Activated CD8-positive, alpha-beta memory T cell treated with anti-CD3 and anti-CD28 coated beads, Interleukin-2, amount 50 U/mL, for 1 hour (primary cell): ENCODE measurements around the gene ATG3.
"Not testable (repeated sequence)": the region's sequence is repeated elsewhere in the genome, so short reads cannot be mapped to it uniquely, and the experiment has no call there.

ENCODE experiments used
- DNase-seq: peaks from one replicate; pipeline ENCODE4 v3.0.0-alpha.2; 2020; ENCODE audit errors: extremely low read depth

The ATG3 gene

GRCh38 chr3:112498914-112499711 lies 62.6 kb downstream of the ATG3 start, which contains the start of gene BTLA:
Gene BTLA (minus strand): TSS chr3:112499472. CDS start chr3:112499358, 114 bp downstream.
- DNase-seq: no peak

DNA sequence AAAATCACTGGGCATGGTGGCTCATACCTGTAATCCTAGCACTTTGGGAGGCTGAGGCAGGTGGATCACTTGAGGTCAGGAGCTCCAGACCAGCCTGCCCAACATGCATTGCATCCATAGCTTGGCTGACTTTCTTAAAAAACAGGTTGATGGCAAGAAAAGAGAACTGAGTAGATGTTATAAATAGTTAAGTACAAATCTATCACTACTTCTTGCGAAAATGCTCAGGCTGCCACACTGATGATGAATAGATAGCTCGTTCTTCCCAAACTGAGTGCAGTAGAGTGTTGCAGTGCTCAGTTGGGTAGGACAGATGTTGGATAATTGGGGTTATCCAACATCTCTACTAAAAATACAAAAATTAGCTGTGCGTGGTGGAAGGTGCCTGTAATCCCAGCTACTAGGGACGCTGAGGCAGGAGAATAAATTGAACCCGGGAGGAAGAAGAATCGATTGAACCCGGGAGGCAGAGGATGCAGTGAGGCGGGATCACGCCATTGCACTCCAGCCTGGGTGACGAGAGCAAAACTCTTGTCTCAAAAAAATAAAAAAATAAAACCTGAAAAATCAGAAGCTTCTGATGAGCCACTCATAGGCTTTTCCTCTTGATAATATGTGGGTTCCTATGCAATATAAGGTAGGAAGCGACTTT lies 63.7 kb downstream of the ATG3 start:
- DNase-seq: no peak

DNA sequence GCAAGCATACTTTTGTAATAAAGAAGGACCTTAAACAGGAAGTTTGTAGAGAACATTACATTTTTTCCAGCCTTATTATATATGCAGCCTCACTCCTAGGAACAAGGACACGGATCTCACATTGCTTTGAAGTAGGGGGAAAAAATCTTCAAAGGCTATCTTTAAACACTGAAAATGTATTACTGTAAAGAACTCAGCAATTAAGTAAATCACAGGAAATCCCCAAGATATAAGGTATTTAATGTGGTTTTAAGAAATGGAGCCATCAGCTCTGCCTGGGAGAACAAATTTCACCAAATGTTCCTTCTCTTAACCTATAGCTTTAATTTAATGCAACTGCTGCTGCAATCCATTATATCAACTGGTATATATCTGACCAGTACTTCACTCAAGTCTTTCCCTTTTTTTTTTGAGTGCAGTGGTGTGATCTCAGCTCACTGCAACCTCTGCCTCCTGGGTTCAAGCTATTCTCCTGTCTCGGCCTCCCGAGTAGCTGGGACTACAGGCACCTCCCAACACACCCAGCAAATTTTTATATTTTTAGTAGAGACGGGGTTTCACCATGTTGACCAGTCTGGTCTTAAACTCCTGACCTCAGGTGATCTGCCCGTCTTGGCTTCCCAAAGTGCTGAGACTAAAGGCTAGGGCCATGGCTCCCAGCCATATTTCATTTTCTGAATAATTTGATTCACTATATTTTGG lies 65.2 kb downstream of the ATG3 start:
- no peak for DNase-seq

- not testable (repeated sequence) for DNase-seq
Measured at GRCh38 chr3:112494448-112494767, 67.4 kb downstream of the ATG3 start.

DNA sequence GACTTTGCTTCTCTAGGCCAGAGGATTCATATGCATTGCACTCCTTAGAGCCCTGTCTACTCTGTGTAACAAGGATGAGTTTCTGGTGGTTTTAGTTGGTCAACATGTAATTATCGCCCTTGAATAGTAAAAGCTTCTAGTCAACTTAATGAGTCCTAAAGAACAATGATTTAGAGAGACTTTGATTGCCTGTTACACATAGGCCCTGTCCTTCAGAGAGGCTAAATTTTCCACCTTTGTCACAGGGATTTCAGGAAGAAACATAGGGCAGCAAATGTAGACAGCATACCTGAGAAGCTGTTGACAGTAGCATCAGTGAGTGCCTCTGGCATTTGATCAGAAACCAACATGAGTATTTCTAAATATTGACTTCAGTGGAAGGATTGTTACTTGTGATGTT lies 69.6 kb downstream of the ATG3 start:
- DNase-seq: no peak

DNA sequence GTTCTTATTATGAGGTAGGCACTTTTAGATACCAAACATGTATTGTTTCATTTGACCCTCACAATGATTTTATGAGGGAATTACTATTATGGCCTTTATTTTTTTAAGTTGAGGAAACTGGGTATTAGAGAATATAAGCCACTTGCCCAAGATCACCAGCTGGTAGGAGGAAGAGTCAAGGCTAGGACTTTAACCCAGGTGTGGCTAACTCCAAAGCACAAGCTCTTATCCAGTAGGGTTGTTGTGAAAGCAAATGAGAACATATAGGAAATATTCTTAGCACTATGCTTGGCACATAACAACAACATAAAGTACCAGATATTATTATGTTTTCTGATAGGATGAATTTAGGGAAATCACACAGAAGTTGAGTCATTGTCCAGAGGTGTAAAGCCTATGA lies 70.4 kb downstream of the ATG3 start:
- DNase-seq: no peak

DNA sequence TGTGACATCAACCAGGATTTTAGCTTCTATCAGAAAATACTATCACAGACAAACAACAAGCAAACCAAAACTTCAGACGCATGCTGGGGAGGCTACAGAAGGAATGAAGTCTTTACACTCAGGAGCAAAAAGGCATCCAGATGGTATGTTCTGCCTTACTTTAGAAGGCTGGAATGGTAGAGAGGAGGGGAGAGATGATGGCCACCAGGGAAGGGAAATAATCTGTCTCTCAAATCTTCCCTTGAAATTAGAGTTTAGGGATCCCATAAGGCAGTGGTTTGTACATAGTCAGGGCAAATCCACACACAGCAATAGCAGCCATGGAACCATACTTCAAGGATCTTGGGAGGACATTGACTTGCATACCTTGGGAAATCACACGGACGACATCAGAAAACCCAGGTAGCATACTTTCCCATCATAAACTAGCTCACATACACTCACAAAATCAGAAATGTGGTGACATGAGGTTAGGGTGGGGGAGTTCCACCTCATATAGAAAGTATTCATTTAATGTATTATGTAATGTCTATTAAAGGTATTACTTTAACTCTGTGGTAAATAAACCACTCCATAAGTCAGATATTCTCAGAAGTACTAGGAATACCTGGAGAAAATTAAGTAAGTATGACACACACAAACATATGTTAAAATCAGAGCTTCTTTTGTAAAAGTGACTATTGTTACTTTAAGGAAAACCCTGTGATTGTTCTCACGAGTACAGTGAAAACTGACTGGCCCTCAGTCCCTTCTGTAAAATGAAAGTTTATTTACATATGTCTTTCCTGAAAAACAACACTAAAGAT lies 71.9 kb downstream of the ATG3 start:
- DNase-seq: no peak

GRCh38 chr3:112486811-112487505 lies 74.8 kb downstream of the ATG3 start:
- DNase-seq: no peak

DNA sequence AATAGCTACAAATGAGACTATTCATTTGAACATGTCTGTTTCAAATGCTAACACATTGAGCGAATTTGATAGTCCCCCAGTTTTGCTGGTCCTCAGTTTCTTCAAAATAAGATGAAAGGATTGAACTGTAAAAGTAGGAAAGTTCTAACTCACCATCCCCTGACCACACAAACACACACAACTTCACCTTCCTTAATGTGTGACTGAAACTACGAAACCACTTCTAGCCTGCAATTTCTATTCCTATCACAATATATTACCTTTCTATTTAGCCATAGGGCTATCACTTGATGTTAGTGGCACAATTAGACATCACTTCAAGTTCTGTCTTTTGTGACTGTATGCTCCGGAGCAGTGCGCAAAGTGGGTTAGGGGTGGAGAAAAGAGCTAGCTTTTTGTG lies 77.4 kb downstream of the ATG3 start:
- DNase-seq: no peak

GRCh38 chr3:112482675-112483074 lies 79.1 kb downstream of the ATG3 start:
- no peak for DNase-seq
